ENCODE results near the gene LAYN.

The LAYN gene

GRCh38 chr11:111531687-111532364 lies 8.7 kb upstream of the LAYN start:
- DNase-seq: peak; percentile 36

- no peak for DNase-seq
Observed at GRCh38 chr11:111532365-111532709, 8.2 kb upstream of the LAYN start.

- no peak for DNase-seq
Observed at GRCh38 chr11:111535281-111535680, 5.2 kb upstream of the LAYN start.

GRCh38 chr11:111537336-111537860 lies 3.1 kb upstream of the LAYN start:
- no peak for DNase-seq

GRCh38 chr11:111538407-111539114 lies 2.0 kb upstream of the LAYN start:
- no peak for DNase-seq

DNA sequence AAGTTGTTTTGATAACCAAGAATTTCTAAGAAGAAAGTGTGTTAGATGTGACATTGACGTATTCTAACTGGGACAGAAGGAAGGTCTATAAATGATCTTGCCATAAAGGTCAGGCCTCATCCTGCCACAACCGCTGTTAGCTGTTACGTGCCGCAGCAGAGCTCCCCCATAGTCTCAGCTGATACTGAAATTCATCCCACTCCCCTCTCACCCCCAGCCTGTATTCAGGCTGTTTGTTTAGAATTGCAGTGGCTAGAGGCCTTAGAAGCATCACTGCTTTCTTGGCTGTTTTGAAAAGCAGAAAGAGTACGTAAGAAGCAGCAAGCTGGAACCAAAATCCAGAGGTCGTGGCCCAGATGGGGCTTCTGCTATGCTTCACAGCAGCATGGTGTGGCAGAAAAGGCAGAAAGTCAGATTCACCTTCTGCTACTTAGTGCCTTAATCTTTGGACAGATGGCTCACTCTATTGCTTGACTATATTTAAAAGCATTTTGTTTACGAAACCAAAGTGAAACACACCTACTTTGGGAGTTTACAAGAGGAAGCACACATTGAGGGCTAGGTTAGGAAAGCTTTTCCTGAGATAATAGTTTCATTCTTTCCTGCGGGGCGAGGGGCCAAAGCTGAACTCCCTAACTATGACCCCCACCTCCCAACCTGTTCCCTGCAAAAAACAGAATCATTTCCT lies 950 bp upstream of the LAYN start:
- peak; percentile 41 for DNase-seq

GRCh38 chr11:111540937-111541253 lies 375 bp downstream of the LAYN start:
- DNase-seq: no peak

- no peak for DNase-seq
Observed at GRCh38 chr11:111541254-111542061, 938 bp downstream of the LAYN start.

GRCh38 chr11:111542606-111543275 lies 2.2 kb downstream of the LAYN start:
- DNase-seq: no peak

- no peak for DNase-seq
Observed at GRCh38 chr11:111548525-111548924, 8.0 kb downstream of the LAYN start.

DNA sequence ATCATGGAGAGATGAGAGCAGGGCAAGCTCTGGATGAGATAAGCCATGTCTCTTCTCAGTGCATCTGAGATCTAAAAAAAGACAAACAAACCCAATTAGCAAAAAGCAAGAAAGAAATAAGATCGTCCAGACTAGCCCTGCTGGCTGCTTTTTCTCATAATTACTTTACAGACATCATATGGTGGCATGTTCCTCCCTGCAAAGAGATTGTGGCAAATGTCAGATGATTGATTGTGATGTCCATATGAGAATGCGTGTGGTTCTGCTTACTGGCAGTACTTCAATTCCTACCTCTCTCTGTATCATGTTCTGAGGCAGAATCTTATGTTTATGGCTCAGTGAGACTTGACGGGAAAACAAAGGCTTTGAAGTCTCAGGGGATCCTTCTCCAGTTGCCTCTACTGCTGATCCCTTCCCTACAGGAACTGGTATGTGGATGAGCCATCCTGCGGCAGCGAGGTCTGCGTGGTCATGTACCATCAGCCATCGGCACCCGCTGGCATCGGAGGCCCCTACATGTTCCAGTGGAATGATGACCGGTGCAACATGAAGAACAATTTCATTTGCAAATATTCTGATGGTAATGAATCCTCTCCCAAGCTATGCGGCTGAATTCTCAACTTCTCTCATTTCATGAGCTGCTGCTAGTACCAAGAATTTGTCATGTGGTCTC lies 8.8 kb downstream of the LAYN start:
- DNase-seq: no peak

DNA sequence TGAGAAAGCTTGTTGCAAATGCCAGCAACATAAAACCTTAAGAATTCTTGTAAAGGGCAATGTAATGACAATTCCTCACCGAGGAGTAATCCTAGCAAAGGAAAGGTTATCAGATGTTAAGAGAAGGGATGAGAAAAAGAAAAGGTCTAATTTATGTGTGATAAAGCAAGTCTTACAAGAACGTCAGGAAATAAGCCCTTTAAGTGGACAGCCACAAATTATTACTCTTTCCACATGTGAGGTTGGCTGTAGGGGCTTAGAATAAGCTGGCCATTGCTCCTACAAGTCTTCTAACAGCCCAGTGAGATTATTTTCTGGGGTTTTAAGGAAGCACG lies 9.3 kb downstream of the LAYN start:
- DNase-seq: no peak

DNA sequence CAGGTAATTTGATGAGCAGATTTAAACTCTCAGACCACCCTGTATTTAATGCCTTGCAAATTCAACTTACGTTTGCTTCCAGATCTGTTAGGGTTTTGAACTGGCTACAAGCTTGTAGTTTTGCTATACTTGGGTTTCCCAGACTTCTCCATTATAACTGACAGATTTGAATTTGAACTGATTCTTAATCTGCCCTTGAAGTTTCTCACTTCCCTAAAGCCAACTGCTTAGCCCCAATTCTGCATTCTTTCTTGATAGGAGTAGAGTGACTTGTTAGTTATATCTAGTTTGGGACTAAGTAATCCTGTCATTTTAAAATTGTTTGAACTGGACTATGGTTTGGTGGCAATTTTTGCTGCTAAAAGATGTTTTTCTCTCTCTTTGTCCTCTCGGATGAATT lies 9.7 kb downstream of the LAYN start:
- DNase-seq: no peak

DNA sequence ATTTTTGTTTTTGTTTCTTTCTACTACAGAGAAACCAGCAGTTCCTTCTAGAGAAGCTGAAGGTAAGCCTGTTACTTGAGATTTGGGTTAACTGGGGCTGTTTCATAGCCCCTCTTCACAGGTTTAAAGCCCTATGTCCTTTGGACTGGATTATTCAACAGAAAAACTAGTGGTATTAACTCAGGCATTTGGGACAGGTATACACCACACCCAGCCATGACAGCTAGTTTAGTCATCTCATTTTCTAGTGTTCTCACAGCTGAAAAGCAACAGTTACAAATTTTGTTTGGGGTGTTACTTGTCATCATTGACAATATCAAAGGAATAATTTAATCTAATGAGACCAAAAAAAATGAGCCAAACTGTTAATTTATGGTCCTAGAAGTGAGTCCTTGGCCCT lies 14.0 kb downstream of the LAYN start:
- no peak for DNase-seq

DNA sequence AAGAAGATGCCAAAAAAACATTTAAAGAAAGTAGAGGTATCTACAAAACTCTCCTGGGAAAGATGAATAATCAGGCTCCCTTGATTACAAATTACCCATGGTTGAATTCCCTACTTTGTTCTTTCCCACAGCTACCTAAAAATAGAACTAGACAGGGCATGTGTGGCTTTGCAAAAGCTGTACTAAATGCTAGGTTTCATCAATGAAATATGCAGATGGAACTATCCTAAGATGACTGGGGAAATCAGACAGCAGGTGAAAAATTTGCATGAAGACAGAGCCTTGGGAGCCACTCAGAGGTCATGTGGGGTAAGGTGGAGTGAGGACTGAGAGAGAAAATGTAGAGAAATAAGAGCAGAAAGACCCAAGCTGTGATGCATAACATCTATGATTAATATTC lies 14.7 kb downstream of the LAYN start:
- DNase-seq: no peak

- no peak for DNase-seq
Observed at GRCh38 chr11:111557425-111558111, 17.0 kb downstream of the LAYN start.

DNA sequence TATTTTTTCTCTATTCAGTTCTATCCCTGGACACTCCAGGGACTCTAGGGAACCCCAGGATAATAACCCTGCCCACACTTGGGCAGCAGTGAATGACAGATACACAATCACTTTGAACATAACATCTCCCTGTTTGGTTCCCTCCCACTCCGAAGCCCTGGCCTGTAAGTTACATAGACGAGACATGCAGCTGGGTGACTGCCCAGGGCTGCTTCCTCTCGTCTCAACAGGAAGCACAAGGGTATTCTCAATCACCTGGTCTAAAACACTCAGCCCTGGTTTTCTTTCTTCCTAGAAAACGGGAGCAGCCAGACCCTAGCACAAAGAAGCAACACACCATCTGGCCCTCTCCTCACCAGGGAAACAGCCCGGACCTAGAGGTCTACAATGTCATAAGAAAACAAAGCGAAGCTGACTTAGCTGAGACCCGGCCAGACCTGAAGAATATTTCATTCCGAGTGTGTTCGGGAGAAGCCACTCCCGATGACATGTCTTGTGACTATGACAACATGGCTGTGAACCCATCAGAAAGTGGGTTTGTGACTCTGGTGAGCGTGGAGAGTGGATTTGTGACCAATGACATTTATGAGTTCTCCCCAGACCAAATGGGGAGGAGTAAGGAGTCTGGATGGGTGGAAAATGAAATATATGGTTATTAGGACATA lies 19.4 kb downstream of the LAYN start:
- DNase-seq: no peak

- no peak for DNase-seq
Observed at GRCh38 chr11:111560800-111561199, 20.3 kb downstream of the LAYN start.

- no peak for DNase-seq
Observed at GRCh38 chr11:111561306-111561705, 20.8 kb downstream of the LAYN start.

DNA sequence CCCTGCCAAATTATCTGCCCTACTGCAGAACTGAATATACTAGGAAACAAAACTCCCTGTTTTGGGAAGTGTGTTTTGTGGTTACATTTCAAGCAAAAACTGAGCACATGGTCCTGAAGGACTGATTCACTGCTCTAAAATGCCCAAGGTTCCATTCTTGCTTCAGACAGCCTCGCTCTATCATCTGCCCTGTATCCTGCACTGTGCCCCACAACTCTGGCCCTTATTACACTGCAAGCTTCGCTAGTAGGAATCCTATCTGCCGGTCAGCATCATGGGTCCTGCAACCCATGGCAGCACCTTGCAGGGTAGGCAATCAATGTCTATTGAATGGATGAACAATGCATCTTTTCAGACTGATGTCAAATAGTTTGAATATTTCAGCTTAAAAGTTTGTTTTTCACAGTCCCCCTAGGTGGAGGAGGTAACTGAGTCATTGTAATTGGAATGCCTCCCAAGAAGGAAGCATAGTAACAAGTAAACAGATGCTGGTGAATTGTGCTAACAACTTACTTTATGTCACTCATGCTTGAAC lies 21.3 kb downstream of the LAYN start:
- no peak for DNase-seq

All from CD4-positive, alpha-beta T cell treated with Interleukin-17A for 4 hours (primary cell).